Measurements from ENCODE around the gene TBC1D2B.

The TBC1D2B gene

GRCh38 chr15:78093242-78094020, 15.9 kb upstream of the TBC1D2B start:
- no peak for DNase-seq

- no peak for DNase-seq
These were observed 14.9 kb upstream of the TBC1D2B start, which contains the start of gene SH2D7 for GRCh38 chr15:78092261-78093041. TSS of gene SH2D7 (plus strand) at chr15:78092561. CDS start at chr15:78092585, 24 bp downstream.

- no peak for DNase-seq
These were observed 13.0 kb upstream of the TBC1D2B start for GRCh38 chr15:78090422-78091063.

GRCh38 chr15:78088773-78089080, 11.2 kb upstream of the TBC1D2B start:
- DNase-seq, result no peak

GRCh38 chr15:78087951-78088772, 10.7 kb upstream of the TBC1D2B start:
- DNase-seq, result no peak

GRCh38 chr15:78085928-78086327, 8.4 kb upstream of the TBC1D2B start:
- DNase-seq, result no peak

- no peak for DNase-seq
These were observed 6.9 kb upstream of the TBC1D2B start for GRCh38 chr15:78084449-78084750.

GRCh38 chr15:78083687-78084448, 6.4 kb upstream of the TBC1D2B start:
- no peak for DNase-seq

GRCh38 chr15:78083186-78083585, 5.7 kb upstream of the TBC1D2B start:
- DNase-seq, result no peak

- no peak for DNase-seq
These were observed 5.2 kb upstream of the TBC1D2B start for GRCh38 chr15:78082743-78083110.

- DNase-seq, result no peak
These were observed 4.7 kb upstream of the TBC1D2B start for GRCh38 chr15:78082106-78082742.

GRCh38 chr15:78080088-78080460, 2.6 kb upstream of the TBC1D2B start:
- no peak for DNase-seq

GRCh38 chr15:78079298-78080087, 2.0 kb upstream of the TBC1D2B start:
- no peak for DNase-seq

- no peak for DNase-seq
These were observed 330 bp upstream of the TBC1D2B start for GRCh38 chr15:78077871-78078210.

- DNase-seq, result no peak
These were observed 1.1 kb downstream of the TBC1D2B start for GRCh38 chr15:78076231-78077052.

- DNase-seq, result no peak
These were observed 1.9 kb downstream of the TBC1D2B start for GRCh38 chr15:78075490-78076230.

GRCh38 chr15:78073046-78073787, 4.3 kb downstream of the TBC1D2B start:
- no peak for DNase-seq

- no peak for DNase-seq
These were observed 5.2 kb downstream of the TBC1D2B start for GRCh38 chr15:78072080-78072892.

Data from CD4-positive, alpha-beta T cell treated with Interleukin-10 for 1 hour (primary cell).